Thoracic aorta endothelial cell (primary cell): ENCODE results near the gene CRHBP. TPM values are rescaled to one million over a fixed set of nuclear protein-coding genes. Genes with fewer than 3 reads are reported as not detected.

Experiments
- small RNA-seq: library from RNA; depleted of rRNA; stranded (forward); fragments of <200 nt; gene quantifications from one replicate; pipeline ENCODE3, GENCODE V24; 2012
- total RNA-seq: library from RNA; depleted of rRNA; stranded (reverse); fragments of >200 nt; gene quantifications from 2 replicates; pipeline ENCODE4 v1.2.3, GENCODE V29; 2012

CRHBP gene
- not detected in 2 replicates for total RNA-seq

GRCh38 chr5:76952795-76953536 is at the start of gene CRHBP:
Gene CRHBP, plus strand, starts transcription at chr5:76953045. Its CDS starts 90 bp downstream, at chr5:76953135.

Small RNA genes lying within 50 kb of the gene (small RNA-seq; reads per million reads assigned to genes)
- gene RNU6ATAC36P: 0.49 reads per million

Other genes with a start within 250 kb of the CRHBP start
- 213 and 236 TPM in 2 replicates for gene F2R, start 236.9 kb upstream of the CRHBP start, total RNA-seq
- gene F2RL1, start 134.0 kb upstream of the CRHBP start, total RNA-seq: 21.8 and 78.1 TPM in 2 replicates
- not detected in 2 replicates for gene S100Z, start 103.0 kb upstream of the CRHBP start, total RNA-seq
- 22.0 and 22.7 TPM in 2 replicates for gene AGGF1, start 77.4 kb downstream of the CRHBP start, total RNA-seq
- gene ZBED3, start 134.2 kb downstream of the CRHBP start, total RNA-seq: 3.8 and 4.7 TPM in 2 replicates